Stomach (tissue), 4 donors: ENCODE data around the gene TCEA2.

Experiments
- EP300 ChIP-seq: sonication (generic); formaldehyde crosslinking; IDR thresholded peaks from one replicate; pipeline ENCODE4 v1.6.1; 2017; ENCODE audit warnings: antibody characterized with exemption
- POLR2A ChIP-seq, 4 donors: fragments of 450-650 bp; IDR thresholded peaks; one replicate each; pipeline ENCODE4 v1.6.1; 2016; ENCODE audit warnings: antibody characterized with exemption in 4 of 4, control low read depth in 2 of 4, mild to moderate bottlenecking in 1 of 4, moderate library complexity in 1 of 4
- POLR2AphosphoS5 ChIP-seq, 3 donors: sonication (generic); formaldehyde crosslinking; IDR thresholded peaks; one replicate each; pipeline ENCODE4 v1.6.1; 2016; ENCODE audit warnings: antibody characterized with exemption in 3 of 3
- TF ChIP-seq, protein P1 (sequence below), 7 experiments: fragments of 450-650 bp in 4 of 7; fragments of 200-600 bp in 3 of 7; sonication (generic) in 3 of 7; IDR thresholded peaks; one replicate each; pipeline ENCODE4 v1.5.1; 2016 to 2019; ENCODE audit warnings: antibody characterized with exemption in 7 of 7, control low read depth in 2 of 7, mild to moderate bottlenecking in 1 of 7

- TF ChIP-seq POLR2A (IDR thresholded peaks at IDR 0.05) (no peak), POLR2AphosphoS5 (IDR thresholded peaks at IDR 0.05) (no peak), EP300 (no peak)
- TF ChIP-seq, protein P1, sequence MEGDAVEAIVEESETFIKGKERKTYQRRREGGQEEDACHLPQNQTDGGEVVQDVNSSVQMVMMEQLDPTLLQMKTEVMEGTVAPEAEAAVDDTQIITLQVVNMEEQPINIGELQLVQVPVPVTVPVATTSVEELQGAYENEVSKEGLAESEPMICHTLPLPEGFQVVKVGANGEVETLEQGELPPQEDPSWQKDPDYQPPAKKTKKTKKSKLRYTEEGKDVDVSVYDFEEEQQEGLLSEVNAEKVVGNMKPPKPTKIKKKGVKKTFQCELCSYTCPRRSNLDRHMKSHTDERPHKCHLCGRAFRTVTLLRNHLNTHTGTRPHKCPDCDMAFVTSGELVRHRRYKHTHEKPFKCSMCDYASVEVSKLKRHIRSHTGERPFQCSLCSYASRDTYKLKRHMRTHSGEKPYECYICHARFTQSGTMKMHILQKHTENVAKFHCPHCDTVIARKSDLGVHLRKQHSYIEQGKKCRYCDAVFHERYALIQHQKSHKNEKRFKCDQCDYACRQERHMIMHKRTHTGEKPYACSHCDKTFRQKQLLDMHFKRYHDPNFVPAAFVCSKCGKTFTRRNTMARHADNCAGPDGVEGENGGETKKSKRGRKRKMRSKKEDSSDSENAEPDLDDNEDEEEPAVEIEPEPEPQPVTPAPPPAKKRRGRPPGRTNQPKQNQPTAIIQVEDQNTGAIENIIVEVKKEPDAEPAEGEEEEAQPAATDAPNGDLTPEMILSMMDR (IDR thresholded peaks at IDR 0.05) = no peak
Measured at GRCh38 chr20:64039293-64040160, 23.5 kb upstream of the TCEA2 start.
